K562 treated with DMSO at 1 percent for 24 hours (cell line): ENCODE results near the gene DNAAF9. TPM values are rescaled to one million over a fixed set of nuclear protein-coding genes. Genes with fewer than 3 reads are reported as not detected.

Experiments used
- total RNA-seq: library from RNA; unstranded; fragments of 300-600 nt; gene quantifications from 2 replicates; pipeline ENCODE4 v1.2.3, GENCODE V29; 2022; ENCODE audit warnings: low read depth; ENCODE audit not compliant: insufficient read depth

The DNAAF9 gene
- 2.3 and 2.5 TPM in 2 replicates for total RNA-seq

GRCh38 chr20:3407040-3407770 lies at the start of gene DNAAF9:
Gene DNAAF9, minus strand, starts transcription at chr20:3407669. Its CDS starts 112 bp downstream, at chr20:3407557.

Other genes starting within 250 kb of the DNAAF9 start
- 10.9 and 12.1 TPM in 2 replicates for gene FASTKD5, start 247.8 kb downstream of the DNAAF9 start, total RNA-seq
- gene UBOX5, start 247.8 kb downstream of the DNAAF9 start, total RNA-seq = 4.8 and 4.9 TPM in 2 replicates
- 4.4 and 5.0 TPM in 2 replicates for gene LZTS3, start 234.1 kb downstream of the DNAAF9 start, total RNA-seq
- gene DDRGK1, start 203.0 kb downstream of the DNAAF9 start, total RNA-seq = 34.2 and 34.7 TPM in 2 replicates
- 42.1 and 57.2 TPM in 2 replicates for gene ITPA, start 198.2 kb downstream of the DNAAF9 start, total RNA-seq
- gene SLC4A11, start 168.5 kb downstream of the DNAAF9 start, total RNA-seq = 0.14 TPM in 1 of 2 replicates, not detected in the other
- 8.3 and 10.1 TPM in 2 replicates for gene ATRN, start 63.3 kb upstream of the DNAAF9 start, total RNA-seq